GM08714 (cell line): Measurements from ENCODE around the gene BRCA2.

Source experiments
- H3K4me3 ChIP-seq: fragments of 200-500 bp; sonication (Bioruptor generic); 2 replicates; pipeline ENCODE4 v1.5.1; 2014; ENCODE audit warnings: mild to moderate bottlenecking, low read length, inconsistent platforms
- ZNF274 ChIP-seq: IDR thresholded peaks from 2 replicates; pipeline ENCODE4 v1.6.1; 2012; ENCODE audit warnings: mild to moderate bottlenecking, low read depth, low read length

Gene BRCA2

DNA sequence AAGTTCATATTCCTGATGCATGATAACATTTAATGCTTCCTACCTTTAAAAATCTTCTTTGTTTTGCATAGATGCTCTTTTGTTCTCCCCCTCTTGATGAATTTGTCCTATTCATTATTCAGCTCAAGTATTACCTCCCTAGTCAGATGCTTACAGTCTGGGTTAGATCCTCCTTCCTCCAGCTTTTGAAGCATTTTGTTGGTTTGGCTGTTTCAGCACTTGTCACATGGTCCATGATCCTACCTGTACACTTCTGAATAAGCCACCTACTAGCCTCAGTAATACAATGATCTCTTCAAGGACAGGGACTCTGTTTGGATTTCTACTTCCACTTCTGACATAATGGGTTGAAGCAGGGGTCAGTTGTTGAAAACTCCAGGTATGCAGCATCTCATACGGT is 75.2 kb downstream of the BRCA2 start:
- TF ChIP-seq ZNF274, result no peak
- H3K4me3 ChIP-seq, result no peak overlapping the region

DNA sequence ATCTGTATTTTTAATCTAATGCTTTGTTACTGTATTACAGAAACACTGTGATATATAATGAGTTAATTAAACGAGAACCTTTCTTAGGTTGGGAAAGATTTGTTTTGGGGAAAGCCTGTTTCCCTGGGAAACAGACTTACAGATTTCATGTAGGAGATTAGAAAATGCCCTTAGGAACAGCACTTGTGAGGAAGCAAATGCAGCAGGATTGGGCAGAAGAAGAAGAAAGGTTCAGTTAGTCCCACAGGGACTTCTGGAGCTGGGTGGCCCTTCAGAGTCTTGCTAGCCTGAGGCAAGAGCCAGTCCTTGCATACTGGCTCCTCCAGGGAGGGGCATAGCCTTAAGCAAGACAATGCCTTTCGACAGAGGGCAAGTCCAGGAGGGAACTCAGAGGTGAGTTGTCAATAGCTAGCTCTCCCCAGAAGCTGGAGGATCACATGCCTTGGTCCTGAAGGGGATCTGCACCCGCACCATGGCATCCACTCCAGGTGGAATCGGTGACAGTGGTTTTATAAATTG is 75.9 kb downstream of the BRCA2 start:
- H3K4me3 ChIP-seq, result no peak overlapping the region
- no peak for TF ChIP-seq ZNF274

GRCh38 chr13:32403108-32403507 is 87.8 kb downstream of the BRCA2 start:
- no peak overlapping the region for H3K4me3 ChIP-seq
- TF ChIP-seq ZNF274, result no peak

- no peak for TF ChIP-seq ZNF274
- no peak overlapping the region for H3K4me3 ChIP-seq
Observed at GRCh38 chr13:32407854-32408253, 92.5 kb downstream of the BRCA2 start.

DNA sequence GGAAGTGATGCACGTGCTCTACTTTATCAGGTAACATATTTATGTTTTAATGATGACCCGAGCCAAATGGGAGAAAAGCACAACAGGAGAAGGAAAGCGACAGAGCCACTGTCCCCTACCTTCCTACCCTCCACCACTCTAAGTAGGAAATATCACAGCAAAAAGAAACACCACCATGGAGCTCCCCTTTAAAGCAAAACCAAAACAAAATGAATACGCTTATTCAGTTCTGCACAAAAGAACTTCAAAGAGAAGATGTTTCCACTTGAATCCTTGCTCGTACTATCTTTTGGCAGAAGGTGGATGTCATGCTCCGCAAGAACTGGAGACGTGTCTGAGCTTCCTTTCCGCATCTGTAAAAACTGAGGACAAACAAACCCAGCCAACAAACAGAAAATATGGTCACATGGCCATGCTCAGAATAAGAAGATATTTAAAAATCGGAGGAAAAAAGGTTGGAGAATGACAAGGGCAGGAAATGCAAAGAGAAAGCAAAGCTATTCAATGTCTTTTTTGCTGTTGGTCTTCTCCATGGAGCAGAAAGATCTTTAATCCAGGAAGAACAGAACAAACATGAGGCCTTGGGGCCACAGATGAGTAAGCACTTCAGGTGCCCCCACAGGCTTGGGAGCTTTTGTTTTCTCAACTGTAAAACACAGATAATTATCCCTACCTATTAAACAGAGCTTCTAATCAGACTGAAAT is 93.1 kb downstream of the BRCA2 start:
- no peak overlapping the region for H3K4me3 ChIP-seq
- TF ChIP-seq ZNF274, result no peak

DNA sequence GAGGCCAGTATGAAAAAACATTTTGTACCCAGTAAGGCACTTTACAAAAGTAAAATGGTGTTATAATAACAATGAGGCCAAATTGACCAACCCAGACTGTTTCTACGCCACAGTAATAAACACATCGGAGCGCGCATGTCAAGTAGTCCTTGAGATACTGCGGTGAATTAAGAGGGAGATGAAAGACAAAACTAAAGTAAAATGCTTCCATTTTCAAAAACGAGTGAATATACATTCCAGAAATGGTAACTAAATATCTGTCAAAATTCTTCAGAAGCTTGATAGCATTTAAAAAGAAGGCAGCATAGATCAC is 93.6 kb downstream of the BRCA2 start:
- TF ChIP-seq ZNF274, result no peak
- no peak overlapping the region for H3K4me3 ChIP-seq

GRCh38 chr13:32409561-32410421 is 94.5 kb downstream of the BRCA2 start:
- no peak for TF ChIP-seq ZNF274
- no peak overlapping the region for H3K4me3 ChIP-seq

DNA sequence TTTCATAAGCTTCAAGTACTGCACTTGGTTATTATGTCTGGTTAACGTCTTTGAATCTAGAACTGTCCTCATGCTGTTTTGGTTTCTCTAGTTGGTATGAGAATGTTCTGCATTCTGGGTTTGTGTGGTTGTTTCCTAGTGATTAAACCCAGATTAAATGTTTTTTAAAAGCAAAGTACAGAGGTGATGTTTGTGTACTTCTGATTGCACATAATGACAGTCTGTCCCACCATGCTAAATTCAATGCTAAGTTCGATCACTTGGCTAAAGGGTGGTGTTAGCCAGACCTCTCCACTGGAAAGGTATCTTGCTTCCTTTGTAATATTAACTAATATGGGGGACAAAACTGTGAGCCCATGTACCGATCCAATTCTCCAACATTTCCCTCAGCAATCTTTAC is 98.0 kb downstream of the BRCA2 start:
- no peak overlapping the region for H3K4me3 ChIP-seq
- TF ChIP-seq ZNF274, result no peak

GRCh38 chr13:32414580-32414979 is 99.3 kb downstream of the BRCA2 start:
- no peak for TF ChIP-seq ZNF274
- no peak overlapping the region for H3K4me3 ChIP-seq

DNA sequence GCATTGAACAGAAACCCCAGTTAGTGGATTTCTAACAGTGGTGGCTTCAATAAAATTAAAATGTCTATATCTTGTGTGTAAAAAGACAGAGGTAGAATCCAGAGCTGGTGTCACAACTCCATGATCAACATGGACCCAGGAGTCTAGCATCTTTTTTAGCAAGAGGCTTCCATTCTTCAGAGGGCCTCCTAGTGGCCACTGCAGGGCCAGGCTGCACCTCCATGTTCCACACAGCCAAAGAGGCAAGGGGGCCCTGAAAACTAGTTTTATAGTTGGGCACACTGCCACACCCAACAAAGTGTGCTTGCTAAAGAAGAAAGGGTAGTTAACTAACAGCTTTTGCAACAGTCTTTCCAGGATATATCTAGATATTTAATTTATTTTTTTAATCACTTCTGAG is 99.7 kb downstream of the BRCA2 start:
- no peak for TF ChIP-seq ZNF274

DNA sequence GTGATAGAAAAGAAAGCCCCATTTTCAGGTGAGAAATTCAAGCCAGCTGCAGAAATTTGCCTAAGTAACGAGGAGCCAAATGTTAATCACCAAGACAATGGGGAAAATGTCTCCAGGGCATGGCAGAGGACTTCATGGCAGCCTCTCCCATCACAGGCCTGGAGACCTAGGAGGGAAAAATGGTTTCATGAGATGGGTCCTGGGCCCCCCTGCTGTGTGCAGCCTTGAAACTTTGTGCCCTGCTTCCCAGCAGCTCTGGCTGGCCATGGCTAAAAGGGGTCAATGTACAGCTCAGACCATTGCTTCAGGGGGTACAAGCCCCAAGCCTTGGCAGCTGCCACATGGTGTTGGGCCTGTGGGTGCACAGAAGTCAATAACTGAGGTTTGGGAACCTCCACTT is 102.7 kb downstream of the BRCA2 start:
- no peak overlapping the region for H3K4me3 ChIP-seq
- no peak for TF ChIP-seq ZNF274

More for the DNA sequence above, 99.7 kb downstream of the BRCA2 start:
- H3K4me3 ChIP-seq, result no peak overlapping the region

GRCh38 chr13:32419862-32420261 is 104.6 kb downstream of the BRCA2 start:
- no peak overlapping the region for H3K4me3 ChIP-seq
- no peak for TF ChIP-seq ZNF274

DNA sequence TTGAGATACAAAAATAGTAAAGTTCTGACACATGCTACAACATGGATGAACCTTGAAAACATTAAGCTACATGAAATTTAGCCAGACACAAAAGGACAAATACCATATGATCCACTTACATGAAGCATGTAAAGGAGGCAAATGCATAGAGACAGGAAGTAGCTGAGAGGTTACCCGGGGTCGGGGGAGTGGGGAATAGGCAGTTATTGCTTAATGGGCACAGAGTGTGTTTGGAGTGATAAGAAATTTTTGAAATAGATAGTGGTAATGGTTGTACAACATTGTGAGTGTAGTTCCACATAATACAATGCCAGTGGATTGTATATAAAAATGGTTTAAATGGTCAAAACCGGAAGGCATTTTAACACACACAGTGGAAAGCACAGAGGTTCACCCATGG is 108.3 kb downstream of the BRCA2 start:
- no peak overlapping the region for H3K4me3 ChIP-seq
- TF ChIP-seq ZNF274, result no peak

GRCh38 chr13:32425158-32425557 is 109.8 kb downstream of the BRCA2 start:
- no peak overlapping the region for H3K4me3 ChIP-seq
- no peak for TF ChIP-seq ZNF274
